HG03558 (cell line): ENCODE measurements around the gene NCMAP.

Experiments
- ATAC-seq: cut with Tn5 transposase; IDR thresholded peaks from one replicate; pipeline ENCODE4 v1.9.1; 2021; ENCODE audit warnings: moderate number of reproducible peaks; ENCODE audit not compliant: unreplicated experiment; ENCODE audit errors: extremely low read depth

The NCMAP gene

GRCh38 chr1:24657781-24658180 is 101.9 kb downstream of the NCMAP start:
- ATAC-seq, result no peak
